ENCODE results near the gene TBC1D10B. TPM values are rescaled to one million over a fixed set of nuclear protein-coding genes. Genes with fewer than 3 reads are reported as not detected.
"Not testable (repeated sequence)": the region's sequence is repeated elsewhere in the genome, so short reads cannot be mapped to it uniquely, and the experiment has no call there.

Gene TBC1D10B
- total RNA-seq, 1 donor from 2014 or later: 43.3 TPM

- no peak overlapping the region for H3K4me3 Mint-ChIP-seq (ENCODE audit: unreplicated experiment)
- H3K9me3 Mint-ChIP-seq (ENCODE audit: low read depth): no peaks in the 10 kb centered on the region
- no peak for DNase-seq (ENCODE audit: low spot score)
- H3K27ac Mint-ChIP-seq (ENCODE audit: unreplicated experiment): no peak overlapping the region
- H3K27me3 Mint-ChIP-seq (ENCODE audit: low read depth): no peaks in the 10 kb centered on the region
- TF ChIP-seq, protein P1, sequence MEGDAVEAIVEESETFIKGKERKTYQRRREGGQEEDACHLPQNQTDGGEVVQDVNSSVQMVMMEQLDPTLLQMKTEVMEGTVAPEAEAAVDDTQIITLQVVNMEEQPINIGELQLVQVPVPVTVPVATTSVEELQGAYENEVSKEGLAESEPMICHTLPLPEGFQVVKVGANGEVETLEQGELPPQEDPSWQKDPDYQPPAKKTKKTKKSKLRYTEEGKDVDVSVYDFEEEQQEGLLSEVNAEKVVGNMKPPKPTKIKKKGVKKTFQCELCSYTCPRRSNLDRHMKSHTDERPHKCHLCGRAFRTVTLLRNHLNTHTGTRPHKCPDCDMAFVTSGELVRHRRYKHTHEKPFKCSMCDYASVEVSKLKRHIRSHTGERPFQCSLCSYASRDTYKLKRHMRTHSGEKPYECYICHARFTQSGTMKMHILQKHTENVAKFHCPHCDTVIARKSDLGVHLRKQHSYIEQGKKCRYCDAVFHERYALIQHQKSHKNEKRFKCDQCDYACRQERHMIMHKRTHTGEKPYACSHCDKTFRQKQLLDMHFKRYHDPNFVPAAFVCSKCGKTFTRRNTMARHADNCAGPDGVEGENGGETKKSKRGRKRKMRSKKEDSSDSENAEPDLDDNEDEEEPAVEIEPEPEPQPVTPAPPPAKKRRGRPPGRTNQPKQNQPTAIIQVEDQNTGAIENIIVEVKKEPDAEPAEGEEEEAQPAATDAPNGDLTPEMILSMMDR (IDR thresholded peaks at IDR 0.05): no peak
- peaks cover 12% of the 10 kb centered on the region for H3K36me3 Mint-ChIP-seq (ENCODE audit: low read depth)
- H3K4me1 Mint-ChIP-seq (ENCODE audit: low read depth): peaks cover 16% of the 10 kb centered on the region
These were observed 22.2 kb downstream of the TBC1D10B start for GRCh38 chr16:30348113-30348512.

DNA sequence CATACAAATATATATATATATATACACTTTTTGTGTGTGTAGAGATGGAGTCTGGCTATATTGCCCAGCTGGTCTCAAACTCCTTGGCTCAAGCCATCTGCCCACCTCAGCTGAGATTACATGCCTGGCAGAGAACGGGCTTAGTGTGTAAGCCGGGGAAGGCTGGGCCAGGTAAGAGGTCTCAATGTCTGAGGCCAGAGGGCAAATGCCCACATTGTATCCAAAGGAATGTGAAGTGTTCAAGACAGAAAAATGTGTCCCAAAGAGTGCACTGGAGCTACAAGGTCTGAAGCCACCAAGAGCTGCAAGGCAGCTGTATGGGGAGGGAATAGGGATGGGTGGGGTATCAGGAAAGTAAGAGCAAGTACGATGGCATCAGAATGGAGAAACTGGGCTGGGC lies 24.0 kb downstream of the TBC1D10B start:
- Mint-ChIP-seq H3K27me3 (ENCODE audit: low read depth) (no peaks in the 10 kb centered on the region), H3K4me3 (ENCODE audit: unreplicated experiment) (no peak overlapping the region), H3K36me3 (ENCODE audit: low read depth) (peaks cover 2% of the 10 kb centered on the region), H3K4me1 (ENCODE audit: low read depth) (no peaks in the 10 kb centered on the region), H3K9me3 (ENCODE audit: low read depth) (no peaks in the 10 kb centered on the region), H3K27ac (ENCODE audit: unreplicated experiment) (no peak overlapping the region)
- DNase-seq (ENCODE audit: low spot score): peak; percentile 37
- TF ChIP-seq, protein P1 (IDR thresholded peaks at IDR 0.05): no peak

- H3K4me3 Mint-ChIP-seq (ENCODE audit: unreplicated experiment); H3K27me3 Mint-ChIP-seq (ENCODE audit: low read depth); H3K27ac Mint-ChIP-seq (ENCODE audit: unreplicated experiment); H3K4me1 Mint-ChIP-seq (ENCODE audit: low read depth); H3K36me3 Mint-ChIP-seq (ENCODE audit: low read depth); H3K9me3 Mint-ChIP-seq (ENCODE audit: low read depth); DNase-seq (ENCODE audit: low spot score): not testable (repeated sequence)
These were observed 26.8 kb downstream of the TBC1D10B start for GRCh38 chr16:30343491-30343820.

- TF ChIP-seq, protein P1 (IDR thresholded peaks at IDR 0.05): no peak
- Mint-ChIP-seq H3K27me3 (ENCODE audit: low read depth) (no peaks in the 10 kb centered on the region), H3K4me1 (ENCODE audit: low read depth) (no peaks in the 10 kb centered on the region), H3K9me3 (ENCODE audit: low read depth) (no peaks in the 10 kb centered on the region), H3K36me3 (ENCODE audit: low read depth) (no peaks in the 10 kb centered on the region), H3K4me3 (ENCODE audit: unreplicated experiment) (no peak overlapping the region), H3K27ac (ENCODE audit: unreplicated experiment) (no peak overlapping the region)
- DNase-seq (ENCODE audit: low spot score): peak; percentile 88
These were observed 27.4 kb downstream of the TBC1D10B start for GRCh38 chr16:30342751-30343490.

DNA sequence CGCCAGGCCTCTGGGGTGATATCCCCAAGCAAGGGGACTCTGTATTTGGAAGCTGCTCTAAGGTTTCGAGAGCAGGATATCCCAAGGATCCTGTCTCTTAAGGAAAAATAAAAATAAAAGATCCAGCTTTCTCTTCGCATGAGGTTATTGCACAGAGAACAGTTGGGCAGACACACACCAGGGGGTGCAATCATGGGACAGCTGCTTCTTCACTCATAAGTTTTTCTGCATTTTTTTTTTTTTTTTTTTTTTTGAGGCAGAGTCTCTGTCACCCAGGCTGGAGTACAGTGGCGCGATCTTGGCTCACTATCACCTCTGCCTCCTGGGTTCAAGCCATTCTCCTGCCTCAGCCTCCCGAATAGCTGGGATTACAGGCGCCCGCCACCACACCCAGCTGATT lies 28.3 kb downstream of the TBC1D10B start:
- TF ChIP-seq, protein P1 (IDR thresholded peaks at IDR 0.05): peak; percentile 30
- H3K27ac Mint-ChIP-seq (ENCODE audit: unreplicated experiment); H3K4me1 Mint-ChIP-seq (ENCODE audit: low read depth); DNase-seq (ENCODE audit: low spot score); H3K9me3 Mint-ChIP-seq (ENCODE audit: low read depth); H3K36me3 Mint-ChIP-seq (ENCODE audit: low read depth); H3K4me3 Mint-ChIP-seq (ENCODE audit: unreplicated experiment); H3K27me3 Mint-ChIP-seq (ENCODE audit: low read depth): not testable (repeated sequence)

DNA sequence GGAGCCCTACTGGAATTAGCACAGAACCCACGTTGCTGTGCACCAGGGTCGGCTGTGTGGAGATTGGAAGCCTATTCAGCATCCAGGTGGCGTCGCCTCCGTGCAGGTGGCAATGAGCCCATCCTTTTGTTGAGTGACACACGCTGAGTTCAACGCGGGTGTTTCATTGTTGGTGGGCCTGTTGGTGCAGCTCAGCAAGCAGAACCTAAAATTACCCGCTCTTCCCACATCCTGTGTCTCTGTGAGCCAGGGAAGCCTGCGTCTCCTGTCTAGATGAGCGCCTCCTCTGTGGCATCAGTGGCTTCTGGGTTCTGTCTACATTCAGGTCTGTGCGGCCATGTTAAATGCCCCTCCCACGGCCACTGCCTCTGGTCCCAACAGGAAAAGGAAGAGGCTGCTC lies 29.7 kb downstream of the TBC1D10B start:
- no peaks in the 10 kb centered on the region for H3K36me3 Mint-ChIP-seq (ENCODE audit: low read depth)

DNA sequence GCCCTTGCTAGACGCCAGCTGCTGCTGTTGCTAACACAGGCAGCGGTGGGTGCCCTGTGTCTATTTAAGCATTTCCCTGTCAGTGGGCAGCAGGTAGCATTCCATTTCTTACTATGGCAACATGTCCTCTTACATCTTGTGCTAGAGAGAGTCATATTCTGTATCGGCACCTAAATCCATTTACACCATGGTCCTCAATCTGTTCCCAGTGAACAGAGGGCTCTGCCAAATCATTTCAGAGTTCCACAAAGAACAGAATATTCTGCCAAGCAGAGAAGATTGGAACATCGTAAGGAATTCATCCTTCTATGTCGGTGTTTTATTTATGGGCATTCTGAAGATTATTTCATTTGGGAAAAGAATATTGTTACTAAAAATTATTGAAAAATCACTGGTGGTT lies 31.6 kb downstream of the TBC1D10B start:
- H3K36me3 Mint-ChIP-seq (ENCODE audit: low read depth); DNase-seq (ENCODE audit: low spot score); H3K4me3 Mint-ChIP-seq (ENCODE audit: unreplicated experiment); H3K27me3 Mint-ChIP-seq (ENCODE audit: low read depth); H3K9me3 Mint-ChIP-seq (ENCODE audit: low read depth); H3K4me1 Mint-ChIP-seq (ENCODE audit: low read depth); H3K27ac Mint-ChIP-seq (ENCODE audit: unreplicated experiment): not testable (repeated sequence)

More for the DNA sequence above, 29.7 kb downstream of the TBC1D10B start:
- no peaks in the 10 kb centered on the region for H3K27me3 Mint-ChIP-seq (ENCODE audit: low read depth)
- peaks cover 5% of the 10 kb centered on the region for H3K4me1 Mint-ChIP-seq (ENCODE audit: low read depth)
- H3K27ac Mint-ChIP-seq (ENCODE audit: unreplicated experiment): no peak overlapping the region
- DNase-seq (ENCODE audit: low spot score): peak; percentile 50
- TF ChIP-seq, protein P1 (IDR thresholded peaks at IDR 0.05): no peak
- H3K9me3 Mint-ChIP-seq (ENCODE audit: low read depth): no peaks in the 10 kb centered on the region
- H3K4me3 Mint-ChIP-seq (ENCODE audit: unreplicated experiment): no peak overlapping the region

DNA sequence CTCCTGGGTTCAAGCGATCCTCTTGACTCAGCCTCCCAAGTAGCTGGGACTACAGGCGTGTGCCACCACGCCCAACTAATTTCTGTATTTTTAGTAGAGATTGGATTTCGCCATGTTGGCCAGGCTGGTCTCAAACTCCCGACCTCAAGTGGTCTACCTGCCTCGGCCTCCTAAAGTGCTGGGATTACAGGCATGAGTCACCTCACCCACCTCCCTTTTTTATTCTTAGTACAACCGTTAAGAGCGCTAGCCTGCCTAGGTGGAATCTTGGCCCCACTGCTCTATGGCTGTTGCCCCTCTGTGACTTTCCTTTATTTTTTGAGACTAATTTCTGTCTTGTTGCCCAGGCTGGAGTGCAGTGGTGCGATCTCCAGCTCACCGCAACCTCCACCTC lies 32.3 kb downstream of the TBC1D10B start:
- not testable (repeated sequence) for H3K27ac Mint-ChIP-seq (ENCODE audit: unreplicated experiment); H3K36me3 Mint-ChIP-seq (ENCODE audit: low read depth); H3K4me3 Mint-ChIP-seq (ENCODE audit: unreplicated experiment); H3K27me3 Mint-ChIP-seq (ENCODE audit: low read depth); H3K9me3 Mint-ChIP-seq (ENCODE audit: low read depth)
- peak; percentile 20 for DNase-seq (ENCODE audit: low spot score)
- H3K4me1 Mint-ChIP-seq (ENCODE audit: low read depth): peaks cover 10% of the 10 kb centered on the region
